Uterus (tissue), 2 donors: Measurements from ENCODE around the gene HOXB8.

Source experiments
- POLR2A ChIP-seq, 2 donors: fragments of 450-650 bp; IDR thresholded peaks; one replicate each; pipeline ENCODE4 v1.6.1; 2016; ENCODE audit warnings: antibody characterized with exemption in 2 of 2, mild to moderate bottlenecking in 1 of 2, moderate library complexity in 1 of 2
- TF ChIP-seq, protein P1 (sequence below), 4 experiments: fragments of 200-600 bp in 2 of 4; fragments of 450-650 bp in 2 of 4; sonication (generic) in 2 of 4; IDR thresholded peaks; one replicate each; pipeline ENCODE4 v1.5.1; 2016 to 2019; ENCODE audit warnings: antibody characterized with exemption in 4 of 4, mild to moderate bottlenecking in 2 of 4, moderate library complexity in 1 of 4

DNA sequence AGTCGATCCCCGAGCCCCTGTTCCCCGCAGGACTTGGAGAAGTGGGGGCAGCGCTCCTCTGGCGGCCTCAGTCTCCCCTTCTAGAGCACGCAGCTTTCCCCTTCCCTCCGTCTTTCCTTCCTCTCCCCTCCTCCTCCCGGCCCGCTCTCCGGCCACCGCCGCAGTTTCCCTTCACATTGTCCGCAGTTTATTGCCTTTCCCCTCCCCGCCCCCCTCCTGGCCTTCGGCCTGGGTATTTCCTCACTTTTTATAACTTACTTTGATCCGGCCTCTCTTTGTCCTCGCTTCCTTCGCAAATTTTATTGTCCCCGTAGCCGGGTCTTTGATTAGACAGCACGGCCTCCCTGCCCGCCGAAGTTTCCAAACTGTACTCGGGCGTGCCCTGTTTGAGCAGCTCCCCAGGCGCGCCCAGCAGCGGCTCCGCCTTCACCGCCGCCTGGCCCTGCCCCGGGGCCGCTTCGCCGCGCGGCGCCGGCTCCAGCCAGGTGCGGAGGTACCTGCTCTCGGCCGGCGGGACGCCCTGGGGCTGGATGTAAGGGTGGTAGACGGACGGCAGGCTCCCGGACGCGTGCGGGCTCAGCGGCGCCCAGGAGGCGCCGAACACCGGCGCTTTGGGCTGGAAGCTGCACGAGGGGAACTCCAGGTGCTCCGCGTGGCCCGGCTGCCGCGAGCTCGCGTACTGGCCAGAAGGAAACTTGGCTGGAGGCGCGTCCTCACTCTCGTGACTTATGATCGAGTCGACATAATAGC lies 10.6 kb upstream of the HOXB8 start:
- TF ChIP-seq POLR2A (IDR thresholded peaks at IDR 0.05) = peak in 1 of 2 donors; percentile 26
- TF ChIP-seq, protein P1, sequence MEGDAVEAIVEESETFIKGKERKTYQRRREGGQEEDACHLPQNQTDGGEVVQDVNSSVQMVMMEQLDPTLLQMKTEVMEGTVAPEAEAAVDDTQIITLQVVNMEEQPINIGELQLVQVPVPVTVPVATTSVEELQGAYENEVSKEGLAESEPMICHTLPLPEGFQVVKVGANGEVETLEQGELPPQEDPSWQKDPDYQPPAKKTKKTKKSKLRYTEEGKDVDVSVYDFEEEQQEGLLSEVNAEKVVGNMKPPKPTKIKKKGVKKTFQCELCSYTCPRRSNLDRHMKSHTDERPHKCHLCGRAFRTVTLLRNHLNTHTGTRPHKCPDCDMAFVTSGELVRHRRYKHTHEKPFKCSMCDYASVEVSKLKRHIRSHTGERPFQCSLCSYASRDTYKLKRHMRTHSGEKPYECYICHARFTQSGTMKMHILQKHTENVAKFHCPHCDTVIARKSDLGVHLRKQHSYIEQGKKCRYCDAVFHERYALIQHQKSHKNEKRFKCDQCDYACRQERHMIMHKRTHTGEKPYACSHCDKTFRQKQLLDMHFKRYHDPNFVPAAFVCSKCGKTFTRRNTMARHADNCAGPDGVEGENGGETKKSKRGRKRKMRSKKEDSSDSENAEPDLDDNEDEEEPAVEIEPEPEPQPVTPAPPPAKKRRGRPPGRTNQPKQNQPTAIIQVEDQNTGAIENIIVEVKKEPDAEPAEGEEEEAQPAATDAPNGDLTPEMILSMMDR (IDR thresholded peaks at IDR 0.05) = no peak
